Progenitor cell of endocrine pancreas (in vitro differentiated cells): ENCODE measurements around the gene RSL24D1. TPM values are rescaled to one million over a fixed set of nuclear protein-coding genes. Genes with fewer than 3 reads are reported as not detected.

Source experiments
- DNase-seq: peaks from one replicate; pipeline ENCODE4 v3.0.0; 2021; ENCODE audit warnings: low spot score; ENCODE audit not compliant: unreplicated experiment
- H3K27ac Mint-ChIP-seq: 2 replicates; pipeline ENCODE4 v1.8.0; 2021; ENCODE audit warnings: mild to moderate bottlenecking, moderate library complexity, mixed read lengths
- H3K27me3 Mint-ChIP-seq: 2 replicates; pipeline ENCODE4 v1.8.0; 2021; ENCODE audit warnings: mixed read lengths
- H3K36me3 Mint-ChIP-seq: 2 replicates; pipeline ENCODE4 v1.8.0; 2022; ENCODE audit warnings: mixed read lengths; ENCODE audit not compliant: insufficient read depth
- H3K4me1 Mint-ChIP-seq: 2 replicates; pipeline ENCODE4 v1.8.0; 2021; ENCODE audit warnings: low read depth, mixed read lengths
- H3K4me3 Mint-ChIP-seq: 2 replicates; pipeline ENCODE4 v1.8.0; 2021; ENCODE audit warnings: low read depth, mild to moderate bottlenecking, moderate library complexity, mixed read lengths
- H3K9me3 Mint-ChIP-seq: 2 replicates; pipeline ENCODE4 v1.8.0; 2021; ENCODE audit warnings: low read depth, mixed read lengths
- CTCF ChIP-seq: fragments of 200-600 bp; sonication (generic); IDR thresholded peaks from one replicate; pipeline ENCODE4 v1.5.0; 2021; ENCODE audit warnings: antibody characterized with exemption, mild to moderate bottlenecking; ENCODE audit not compliant: unreplicated experiment
- total RNA-seq: library from RNA; stranded (reverse); gene quantifications from 2 replicates; pipeline ENCODE4 v1.2.1, GENCODE V29; 2021

The RSL24D1 gene
- total RNA-seq, 1 donor from 2014 or later, result 69.1 TPM

GRCh38 chr15:55204464-55204863, 7.7 kb upstream of the RSL24D1 start:
- no peak for TF ChIP-seq CTCF
- no peak for DNase-seq
- Mint-ChIP-seq H3K9me3 (no peaks in the 10 kb centered on the region), H3K27ac (no peak overlapping the region), H3K27me3 (no peaks in the 10 kb centered on the region), H3K4me3 (no peak overlapping the region), H3K36me3 (no peaks in the 10 kb centered on the region), H3K4me1 (peaks cover 5% of the 10 kb centered on the region)

- peaks cover 5% of the 10 kb centered on the region for H3K4me1 Mint-ChIP-seq
- no peaks in the 10 kb centered on the region for H3K27me3 Mint-ChIP-seq
- no peak for TF ChIP-seq CTCF
- peaks cover 2% of the 10 kb centered on the region for H3K36me3 Mint-ChIP-seq
- H3K9me3 Mint-ChIP-seq, result peaks cover 6% of the 10 kb centered on the region
- no peak overlapping the region for H3K4me3 Mint-ChIP-seq
- peak overlapping the region; percentile 1 for H3K27ac Mint-ChIP-seq
- DNase-seq, result no peak
Observed at GRCh38 chr15:55202206-55202605, 5.5 kb upstream of the RSL24D1 start.

GRCh38 chr15:55198706-55199105, 2.0 kb upstream of the RSL24D1 start:
- Mint-ChIP-seq H3K9me3 (peaks cover 6% of the 10 kb centered on the region), H3K27ac (no peak overlapping the region), H3K4me3 (no peak overlapping the region), H3K36me3 (peaks cover 2% of the 10 kb centered on the region), H3K27me3 (no peaks in the 10 kb centered on the region), H3K4me1 (peaks cover 11% of the 10 kb centered on the region)
- DNase-seq, result no peak
- TF ChIP-seq CTCF, result no peak

GRCh38 chr15:55197719-55198118, 978 bp upstream of the RSL24D1 start:
- Mint-ChIP-seq H3K27me3 (no peaks in the 10 kb centered on the region), H3K9me3 (peaks cover 6% of the 10 kb centered on the region), H3K4me1 (peaks cover 11% of the 10 kb centered on the region), H3K27ac (no peak overlapping the region), H3K4me3 (no peak overlapping the region), H3K36me3 (peaks cover 2% of the 10 kb centered on the region)
- TF ChIP-seq CTCF, result no peak
- no peak for DNase-seq

- peaks cover 2% of the 10 kb centered on the region for H3K36me3 Mint-ChIP-seq
- H3K4me3 Mint-ChIP-seq, result no peak overlapping the region
- no peak for TF ChIP-seq CTCF
- H3K4me1 Mint-ChIP-seq, result peaks cover 11% of the 10 kb centered on the region
- H3K9me3 Mint-ChIP-seq, result peaks cover 6% of the 10 kb centered on the region
- DNase-seq, result no peak
- no peak overlapping the region for H3K27ac Mint-ChIP-seq
- no peaks in the 10 kb centered on the region for H3K27me3 Mint-ChIP-seq
Observed at GRCh38 chr15:55197362-55197705, 593 bp upstream of the RSL24D1 start.
